ENCODE measurements around the gene CCL15. TPM values are rescaled to one million over a fixed set of nuclear protein-coding genes. Genes with fewer than 3 reads are reported as not detected.

Gene CCL15
- not detected in 5 replicates for total RNA-seq (2022; extraction: Qiagen RNA extraction; ENCODE audit: low read depth)

GRCh38 chr17:36001110-36001771 is at the start of gene CCL15:
TSS of gene CCL15 (minus strand) at chr17:36001553. CDS start at chr17:36001492, 61 bp downstream.

GRCh38 chr17:36017799-36018198 is 16.4 kb upstream of the CCL15 start, which contains the start of gene CCL23:
TSS of gene CCL23 (minus strand) at chr17:36017972. CDS start at chr17:36017897, 75 bp downstream.

GRCh38 chr17:35986643-35987042 is 14.7 kb downstream of the CCL15 start, which contains the start of gene CCL14:
TSS of gene CCL14 (minus strand) at chr17:35986729. CDS start at chr17:35986649, 80 bp downstream.

GRCh38 chr17:35981246-35981645 is 20.1 kb downstream of the CCL15 start, which contains the start of gene CCL16:
TSS of gene CCL16 (minus strand) at chr17:35981497. CDS start at chr17:35981420, 77 bp downstream.

Other genes with a start within 250 kb of the CCL15 start
- gene GAS2L2, start 248.3 kb downstream of the CCL15 start, total RNA-seq (2022; extraction: Qiagen RNA extraction; ENCODE audit: low read depth), result 0.09 to 0.21 TPM (median 0.12 TPM) in 4 of 5 replicates, not detected in the other
- 0.23 to 0.42 TPM (median 0.30 TPM) in 5 replicates for gene C17orf50, start 240.7 kb downstream of the CCL15 start, total RNA-seq (2022; extraction: Qiagen RNA extraction; ENCODE audit: low read depth)
- 3.6 to 7.7 TPM (median 6.0 TPM) in 5 replicates for gene MMP28, start 205.9 kb downstream of the CCL15 start, total RNA-seq (2022; extraction: Qiagen RNA extraction; ENCODE audit: low read depth)
- gene TAF15, start 192.1 kb downstream of the CCL15 start, total RNA-seq (2022; extraction: Qiagen RNA extraction; ENCODE audit: low read depth), result 209 to 237 TPM (median 216 TPM) in 5 replicates
- not detected in 5 replicates for gene HEATR9, start 132.7 kb downstream of the CCL15 start, total RNA-seq (2022; extraction: Qiagen RNA extraction; ENCODE audit: low read depth)
- gene CCL5, start 121.2 kb downstream of the CCL15 start, total RNA-seq (2022; extraction: Qiagen RNA extraction; ENCODE audit: low read depth), result 1.1 to 2.1 TPM (median 1.7 TPM) in 5 replicates
- 2.6 to 3.4 TPM (median 2.8 TPM) in 5 replicates for gene RDM1, start 70.8 kb downstream of the CCL15 start, total RNA-seq (2022; extraction: Qiagen RNA extraction; ENCODE audit: low read depth)
- gene LYZL6, start 57.8 kb downstream of the CCL15 start, total RNA-seq (2022; extraction: Qiagen RNA extraction; ENCODE audit: low read depth), result not detected in 5 replicates
- not detected in 5 replicates for gene CCL16, start 20.1 kb downstream of the CCL15 start, total RNA-seq (2022; extraction: Qiagen RNA extraction; ENCODE audit: low read depth)
- gene CCL14, start 14.8 kb downstream of the CCL15 start, total RNA-seq (2022; extraction: Qiagen RNA extraction; ENCODE audit: low read depth), result not detected in 5 replicates
- gene CCL23, start 16.4 kb upstream of the CCL15 start, total RNA-seq (2022; extraction: Qiagen RNA extraction; ENCODE audit: low read depth), result not detected in 5 replicates
- gene CCL18, start 62.7 kb upstream of the CCL15 start, total RNA-seq (2022; extraction: Qiagen RNA extraction; ENCODE audit: low read depth), result not detected in 5 replicates
- not detected in 5 replicates for gene CCL3, start 88.6 kb upstream of the CCL15 start, total RNA-seq (2022; extraction: Qiagen RNA extraction; ENCODE audit: low read depth)
- not detected in 5 replicates for gene CCL4, start 102.3 kb upstream of the CCL15 start, total RNA-seq (2022; extraction: Qiagen RNA extraction; ENCODE audit: low read depth)
- gene TBC1D3B, start 175.1 kb upstream of the CCL15 start, total RNA-seq (2022; extraction: Qiagen RNA extraction; ENCODE audit: low read depth), result 1.9 to 3.7 TPM (median 3.5 TPM) in 5 replicates
- gene CCL3L1, start 195.2 kb upstream of the CCL15 start, total RNA-seq (2022; extraction: Qiagen RNA extraction; ENCODE audit: low read depth), result not detected in 5 replicates
- gene CCL4L2, start 209.5 kb upstream of the CCL15 start, total RNA-seq (2022; extraction: Qiagen RNA extraction; ENCODE audit: low read depth), result not detected in 5 replicates